Measurements from ENCODE around the gene RIMBP3C.
"Not testable (repeated sequence)": the region's sequence is repeated elsewhere in the genome, so short reads cannot be mapped to it uniquely, and the experiment has no call there.

GRCh38 chr22:21516522-21516921, 34.7 kb downstream of the RIMBP3C start:
- TF ChIP-seq CTCF (conservative IDR thresholded peaks at IDR 0.05; ENCODE audit: low read length); EZH2phosphoT487 (IDR thresholded peaks at IDR 0.05; ENCODE audit: borderline replicate concordance): not testable (repeated sequence)

Measured in Loucy (cell line).